Measurements from ENCODE around the gene FGD3. TPM values are rescaled to one million over a fixed set of nuclear protein-coding genes. Genes with fewer than 3 reads are reported as not detected.

Gene FGD3
- polyA plus RNA-seq, 1 donor (not counting 4 experiments of a cell fraction or from before 2014, with no cell fraction given) = 0.21 TPM

DNA sequence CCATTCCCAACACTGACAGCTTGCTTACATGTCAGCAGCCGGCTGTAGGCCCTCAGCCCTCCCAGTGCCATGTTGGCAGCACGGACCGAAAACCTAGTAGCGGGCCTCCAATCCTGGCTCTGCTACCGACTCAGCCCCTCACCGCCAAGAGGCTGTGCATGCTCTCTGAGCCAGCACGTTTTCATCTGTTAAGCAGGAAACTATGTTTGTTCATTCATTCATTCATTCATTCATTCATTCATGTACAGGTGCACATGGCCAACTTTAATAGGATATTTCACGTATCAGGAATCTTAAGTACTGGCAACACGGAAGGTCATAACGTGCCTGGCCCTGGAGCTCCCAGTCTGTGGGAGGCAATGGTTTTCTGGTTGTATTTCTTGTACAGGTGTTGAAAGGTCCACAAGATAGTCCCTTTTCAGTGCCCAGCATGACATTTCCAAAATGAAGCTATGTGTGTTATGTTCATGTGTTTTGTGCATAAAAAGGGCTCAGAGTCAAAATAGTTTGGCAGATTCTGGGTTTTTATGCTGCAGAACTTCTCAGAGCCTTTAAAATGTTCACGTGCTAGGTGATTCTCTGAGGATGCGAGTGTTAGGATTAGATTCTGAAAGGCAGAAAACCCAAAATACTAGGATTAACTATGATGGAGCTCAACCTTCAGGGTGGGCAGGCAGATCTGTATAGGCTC, 128.9 kb downstream of the FGD3 start:
- Histone ChIP-seq H3K4me3 (ENCODE audit: control insufficient read depth in 2 of 3, extremely low read depth in 1 of 3, insufficient read depth in 2 of 3, low read depth in 1 of 3, low read length in 3 of 3) (no peak overlapping the region), H3K9me1 (ENCODE audit: control insufficient read depth, extremely low read depth, insufficient read depth, low read length) (no peaks in the 10 kb centered on the region), H3K4me2 (ENCODE audit: control insufficient read depth, extremely low read depth, insufficient read depth, low read depth, low read length) (no peak overlapping the region), H3K9ac (ENCODE audit: control insufficient read depth, extremely low read depth, insufficient read depth, low read length) (no peak overlapping the region), H3K79me2 (ENCODE audit: control insufficient read depth, insufficient read depth, low read length) (no peaks in the 10 kb centered on the region), H3K36me3 (ENCODE audit: control insufficient read depth in 2 of 2, extremely low read depth in 1 of 2, insufficient read depth in 2 of 2, low read length in 2 of 2) (no peaks in the 10 kb centered on the region), H3K9me3 (ENCODE audit: control insufficient read depth, low read depth, low read length) (no peaks in the 10 kb centered on the region), H3K4me1 (ENCODE audit: control insufficient read depth, extremely low read depth, insufficient read depth, low read length) (no peaks in the 10 kb centered on the region), H3K27ac (ENCODE audit: control insufficient read depth, insufficient read depth, low read length) (no peak overlapping the region), H3K27me3 (ENCODE audit: control insufficient read depth, extremely low read depth, insufficient read depth, low read length) (peaks cover 3% of the 10 kb centered on the region), H4K20me1 (ENCODE audit: control insufficient read depth, extremely low read depth, insufficient read depth, low read length) (no peaks in the 10 kb centered on the region), H2AFZ (ENCODE audit: control insufficient read depth, low read length) (no peak overlapping the region)
- dilution Hi-C loops (cut with MboI; ENCODE audit: extremely low pct_ligation_motif_present, low sequenced_read_pairs) = no loop called here
- DNase-seq (ENCODE audit: low read depth, low spot score) = no peak
- TF ChIP-seq EZH2 (IDR thresholded peaks at IDR 0.05; ENCODE audit: low read length) = no peak
- TF ChIP-seq, protein P1, sequence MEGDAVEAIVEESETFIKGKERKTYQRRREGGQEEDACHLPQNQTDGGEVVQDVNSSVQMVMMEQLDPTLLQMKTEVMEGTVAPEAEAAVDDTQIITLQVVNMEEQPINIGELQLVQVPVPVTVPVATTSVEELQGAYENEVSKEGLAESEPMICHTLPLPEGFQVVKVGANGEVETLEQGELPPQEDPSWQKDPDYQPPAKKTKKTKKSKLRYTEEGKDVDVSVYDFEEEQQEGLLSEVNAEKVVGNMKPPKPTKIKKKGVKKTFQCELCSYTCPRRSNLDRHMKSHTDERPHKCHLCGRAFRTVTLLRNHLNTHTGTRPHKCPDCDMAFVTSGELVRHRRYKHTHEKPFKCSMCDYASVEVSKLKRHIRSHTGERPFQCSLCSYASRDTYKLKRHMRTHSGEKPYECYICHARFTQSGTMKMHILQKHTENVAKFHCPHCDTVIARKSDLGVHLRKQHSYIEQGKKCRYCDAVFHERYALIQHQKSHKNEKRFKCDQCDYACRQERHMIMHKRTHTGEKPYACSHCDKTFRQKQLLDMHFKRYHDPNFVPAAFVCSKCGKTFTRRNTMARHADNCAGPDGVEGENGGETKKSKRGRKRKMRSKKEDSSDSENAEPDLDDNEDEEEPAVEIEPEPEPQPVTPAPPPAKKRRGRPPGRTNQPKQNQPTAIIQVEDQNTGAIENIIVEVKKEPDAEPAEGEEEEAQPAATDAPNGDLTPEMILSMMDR (optimal IDR thresholded peaks at IDR 0.05 in 1 of 3, IDR thresholded peaks at IDR 0.05 in 1 of 3, conservative IDR thresholded peaks at IDR 0.05 in 1 of 3; ENCODE audit: extremely low read depth in 1 of 3, insufficient read depth in 2 of 3, low read length in 3 of 3) = no peak
- no peak for FAIRE-seq

DNA sequence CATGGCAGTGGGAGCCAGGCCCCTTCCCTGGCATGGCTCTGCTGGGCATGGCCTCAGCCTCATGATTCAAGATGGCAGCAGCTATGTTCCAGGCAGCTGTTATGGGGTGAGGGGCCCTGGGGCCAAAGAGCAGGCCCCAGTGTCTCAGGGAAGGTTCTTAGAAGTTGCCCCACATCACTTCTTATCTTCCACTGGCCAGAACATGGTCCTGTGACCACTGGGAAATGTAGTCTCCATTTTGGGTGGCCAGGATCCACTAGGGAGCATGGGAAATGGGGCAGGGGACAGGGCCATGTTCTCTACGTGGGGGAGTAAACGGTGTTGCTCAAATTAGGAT, 129.4 kb downstream of the FGD3 start:
- TF ChIP-seq, protein P1 (optimal IDR thresholded peaks at IDR 0.05 in 1 of 3, IDR thresholded peaks at IDR 0.05 in 1 of 3, conservative IDR thresholded peaks at IDR 0.05 in 1 of 3; ENCODE audit: extremely low read depth in 1 of 3, insufficient read depth in 2 of 3, low read length in 3 of 3) = no peak
- no peak for TF ChIP-seq EZH2 (IDR thresholded peaks at IDR 0.05; ENCODE audit: low read length)
- DNase-seq (ENCODE audit: low read depth, low spot score) (no peak), FAIRE-seq (no peak)
- Histone ChIP-seq H3K9ac (ENCODE audit: control insufficient read depth, extremely low read depth, insufficient read depth, low read length) (no peak overlapping the region), H2AFZ (ENCODE audit: control insufficient read depth, low read length) (no peak overlapping the region), H3K79me2 (ENCODE audit: control insufficient read depth, insufficient read depth, low read length) (no peaks in the 10 kb centered on the region), H3K4me1 (ENCODE audit: control insufficient read depth, extremely low read depth, insufficient read depth, low read length) (no peaks in the 10 kb centered on the region), H3K4me3 (ENCODE audit: control insufficient read depth in 2 of 3, extremely low read depth in 1 of 3, insufficient read depth in 2 of 3, low read depth in 1 of 3, low read length in 3 of 3) (no peak overlapping the region), H3K4me2 (ENCODE audit: control insufficient read depth, extremely low read depth, insufficient read depth, low read depth, low read length) (no peak overlapping the region), H4K20me1 (ENCODE audit: control insufficient read depth, extremely low read depth, insufficient read depth, low read length) (no peaks in the 10 kb centered on the region), H3K36me3 (ENCODE audit: control insufficient read depth in 2 of 2, extremely low read depth in 1 of 2, insufficient read depth in 2 of 2, low read length in 2 of 2) (no peaks in the 10 kb centered on the region), H3K27ac (ENCODE audit: control insufficient read depth, insufficient read depth, low read length) (no peak overlapping the region), H3K27me3 (ENCODE audit: control insufficient read depth, extremely low read depth, insufficient read depth, low read length) (peaks cover 3% of the 10 kb centered on the region), H3K9me1 (ENCODE audit: control insufficient read depth, extremely low read depth, insufficient read depth, low read length) (no peaks in the 10 kb centered on the region), H3K9me3 (ENCODE audit: control insufficient read depth, low read depth, low read length) (no peaks in the 10 kb centered on the region)
- dilution Hi-C loops (cut with MboI; ENCODE audit: extremely low pct_ligation_motif_present, low sequenced_read_pairs) = no loop called here

All from keratinocyte (primary cell).